ENCODE data around the gene ADGRA1.

The ADGRA1 gene

GRCh38 chr10:133060022-133060421 lies 27.7 kb upstream of the ADGRA1 start:
- TF ChIP-seq FOXM1 (IDR thresholded peaks at IDR 0.05; ENCODE audit: borderline replicate concordance, low read depth) (no peak), EP300 (IDR thresholded peaks at IDR 0.05; ENCODE audit: borderline replicate concordance) (no peak), TEAD4 (IDR thresholded peaks at IDR 0.05) (no peak), RAD21 (IDR thresholded peaks at IDR 0.05; ENCODE audit: low read depth) (no peak), YY1 (IDR thresholded peaks at IDR 0.05; ENCODE audit: low read depth) (no peak), NFIC (IDR thresholded peaks at IDR 0.05) (no peak), EGR1 (IDR thresholded peaks at IDR 0.05) (no peak), CEBPB (IDR thresholded peaks at IDR 0.05) (no peak), TCF12 (IDR thresholded peaks at IDR 0.05; ENCODE audit: low read depth) (no peak), TAF1 (IDR thresholded peaks at IDR 0.05; ENCODE audit: low read depth) (no peak), CREB1 (IDR thresholded peaks at IDR 0.05; ENCODE audit: low read depth) (no peak), ZBTB7A (IDR thresholded peaks at IDR 0.05; ENCODE audit: low read depth) (no peak), USF1 (IDR thresholded peaks at IDR 0.05) (no peak)
- TF ChIP-seq, protein P1, sequence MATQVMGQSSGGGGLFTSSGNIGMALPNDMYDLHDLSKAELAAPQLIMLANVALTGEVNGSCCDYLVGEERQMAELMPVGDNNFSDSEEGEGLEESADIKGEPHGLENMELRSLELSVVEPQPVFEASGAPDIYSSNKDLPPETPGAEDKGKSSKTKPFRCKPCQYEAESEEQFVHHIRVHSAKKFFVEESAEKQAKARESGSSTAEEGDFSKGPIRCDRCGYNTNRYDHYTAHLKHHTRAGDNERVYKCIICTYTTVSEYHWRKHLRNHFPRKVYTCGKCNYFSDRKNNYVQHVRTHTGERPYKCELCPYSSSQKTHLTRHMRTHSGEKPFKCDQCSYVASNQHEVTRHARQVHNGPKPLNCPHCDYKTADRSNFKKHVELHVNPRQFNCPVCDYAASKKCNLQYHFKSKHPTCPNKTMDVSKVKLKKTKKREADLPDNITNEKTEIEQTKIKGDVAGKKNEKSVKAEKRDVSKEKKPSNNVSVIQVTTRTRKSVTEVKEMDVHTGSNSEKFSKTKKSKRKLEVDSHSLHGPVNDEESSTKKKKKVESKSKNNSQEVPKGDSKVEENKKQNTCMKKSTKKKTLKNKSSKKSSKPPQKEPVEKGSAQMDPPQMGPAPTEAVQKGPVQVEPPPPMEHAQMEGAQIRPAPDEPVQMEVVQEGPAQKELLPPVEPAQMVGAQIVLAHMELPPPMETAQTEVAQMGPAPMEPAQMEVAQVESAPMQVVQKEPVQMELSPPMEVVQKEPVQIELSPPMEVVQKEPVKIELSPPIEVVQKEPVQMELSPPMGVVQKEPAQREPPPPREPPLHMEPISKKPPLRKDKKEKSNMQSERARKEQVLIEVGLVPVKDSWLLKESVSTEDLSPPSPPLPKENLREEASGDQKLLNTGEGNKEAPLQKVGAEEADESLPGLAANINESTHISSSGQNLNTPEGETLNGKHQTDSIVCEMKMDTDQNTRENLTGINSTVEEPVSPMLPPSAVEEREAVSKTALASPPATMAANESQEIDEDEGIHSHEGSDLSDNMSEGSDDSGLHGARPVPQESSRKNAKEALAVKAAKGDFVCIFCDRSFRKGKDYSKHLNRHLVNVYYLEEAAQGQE (IDR thresholded peaks at IDR 0.05; ENCODE audit: low read depth) = no peak
- TF ChIP-seq, protein P2, sequence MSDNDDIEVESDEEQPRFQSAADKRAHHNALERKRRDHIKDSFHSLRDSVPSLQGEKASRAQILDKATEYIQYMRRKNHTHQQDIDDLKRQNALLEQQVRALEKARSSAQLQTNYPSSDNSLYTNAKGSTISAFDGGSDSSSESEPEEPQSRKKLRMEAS (IDR thresholded peaks at IDR 0.05) = no peak

DNA sequence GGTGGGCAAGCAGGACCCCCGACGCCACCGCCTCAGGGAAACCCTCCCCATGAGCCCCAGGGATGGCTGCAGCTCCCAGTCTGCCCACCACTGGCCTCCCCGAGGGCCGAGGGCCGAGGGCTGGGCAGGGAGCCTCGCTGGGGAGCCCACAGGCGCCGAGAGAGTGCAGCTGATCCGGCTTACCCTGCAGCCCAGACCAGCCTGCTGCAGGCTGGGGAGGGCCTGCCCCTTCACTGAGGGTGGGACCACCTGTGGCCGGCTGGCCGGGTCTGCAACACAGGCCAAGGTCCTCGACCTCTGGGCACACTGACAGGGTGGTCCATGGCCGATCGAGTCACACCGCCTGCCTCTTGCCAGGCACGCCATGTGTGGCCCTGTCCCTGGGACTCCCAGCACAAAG lies 27.3 kb upstream of the ADGRA1 start:
- TF ChIP-seq TEAD4 (IDR thresholded peaks at IDR 0.05) (no peak), FOXM1 (IDR thresholded peaks at IDR 0.05; ENCODE audit: borderline replicate concordance, low read depth) (no peak), RAD21 (IDR thresholded peaks at IDR 0.05; ENCODE audit: low read depth) (no peak), YY1 (IDR thresholded peaks at IDR 0.05; ENCODE audit: low read depth) (no peak), TCF12 (IDR thresholded peaks at IDR 0.05; ENCODE audit: low read depth) (no peak), EGR1 (IDR thresholded peaks at IDR 0.05) (no peak), USF1 (IDR thresholded peaks at IDR 0.05) (no peak), ZBTB7A (IDR thresholded peaks at IDR 0.05; ENCODE audit: low read depth) (no peak), CREB1 (IDR thresholded peaks at IDR 0.05; ENCODE audit: low read depth) (no peak), TAF1 (IDR thresholded peaks at IDR 0.05; ENCODE audit: low read depth) (no peak), CEBPB (IDR thresholded peaks at IDR 0.05) (no peak), NFIC (IDR thresholded peaks at IDR 0.05) (no peak), EP300 (IDR thresholded peaks at IDR 0.05; ENCODE audit: borderline replicate concordance) (no peak)
- TF ChIP-seq, protein P2 (IDR thresholded peaks at IDR 0.05) = no peak
- TF ChIP-seq, protein P1 (IDR thresholded peaks at IDR 0.05; ENCODE audit: low read depth) = no peak

- TF ChIP-seq TCF12 (IDR thresholded peaks at IDR 0.05; ENCODE audit: low read depth) = no peak
- no peak for TF ChIP-seq YY1 (IDR thresholded peaks at IDR 0.05; ENCODE audit: low read depth)
- TF ChIP-seq FOXM1 (IDR thresholded peaks at IDR 0.05; ENCODE audit: borderline replicate concordance, low read depth) = no peak
- TF ChIP-seq, protein P1 (IDR thresholded peaks at IDR 0.05; ENCODE audit: low read depth) = no peak
- no peak for TF ChIP-seq ZBTB7A (IDR thresholded peaks at IDR 0.05; ENCODE audit: low read depth)
- TF ChIP-seq CREB1 (IDR thresholded peaks at IDR 0.05; ENCODE audit: low read depth) = no peak
- no peak for TF ChIP-seq USF1 (IDR thresholded peaks at IDR 0.05)
- TF ChIP-seq, protein P2 (IDR thresholded peaks at IDR 0.05) = no peak
Measured at GRCh38 chr10:133060881-133061280, 26.8 kb upstream of the ADGRA1 start.
